Nephron (organoid): ENCODE measurements around the gene PSMD12.
"Not testable (repeated sequence)": the region's sequence is repeated elsewhere in the genome, so short reads cannot be mapped to it uniquely, and the experiment has no call there.

ENCODE experiments used
- H3K27ac Mint-ChIP-seq, 3 experiments: 2 replicates each; pipeline ENCODE4 v1.8.0; 2020; ENCODE audit warnings: mixed read lengths in 3 of 3, mild to moderate bottlenecking in 2 of 3, moderate library complexity in 1 of 3
- H3K27me3 Mint-ChIP-seq: 2 replicates; pipeline ENCODE4 v1.8.0; 2021; ENCODE audit warnings: low read depth, mild to moderate bottlenecking, moderate library complexity, mixed read lengths
- H3K36me3 Mint-ChIP-seq: 2 replicates; pipeline ENCODE4 v1.8.0; 2020; ENCODE audit warnings: low read depth, mixed read lengths
- H3K4me1 Mint-ChIP-seq: 2 replicates; pipeline ENCODE4 v1.8.0; 2020; ENCODE audit warnings: mixed read lengths
- H3K4me3 Mint-ChIP-seq, 3 experiments: 2 replicates each; pipeline ENCODE4 v1.8.0; 2020; ENCODE audit warnings: mild to moderate bottlenecking in 3 of 3, mixed read lengths in 3 of 3, moderate library complexity in 2 of 3
- H3K9me3 Mint-ChIP-seq: 2 replicates; pipeline ENCODE4 v1.8.0; 2020; ENCODE audit warnings: mixed read lengths
- CTCF ChIP-seq, 3 experiments: fragments of 200-600 bp; sonication (generic); IDR thresholded peaks; one replicate each; pipeline ENCODE4 v1.5.0; 2021; ENCODE audit warnings: antibody characterized with exemption in 3 of 3; ENCODE audit not compliant: unreplicated experiment in 3 of 3

Gene PSMD12

GRCh38 chr17:67353929-67354574, 12.3 kb downstream of the PSMD12 start:
- H3K27me3 Mint-ChIP-seq = no peaks in the 10 kb centered on the region
- peaks cover 2% of the 10 kb centered on the region for H3K9me3 Mint-ChIP-seq
- H3K4me1 Mint-ChIP-seq = no peaks in the 10 kb centered on the region
- H3K4me3 Mint-ChIP-seq = no peak overlapping the region
- no peak overlapping the region for H3K27ac Mint-ChIP-seq
- peaks cover 62% of the 10 kb centered on the region for H3K36me3 Mint-ChIP-seq
- no peak for TF ChIP-seq CTCF (IDR thresholded peaks at IDR 0.05; ENCODE audit: unreplicated experiment in 3 of 3)

GRCh38 chr17:67353161-67353560, 13.2 kb downstream of the PSMD12 start:
- no peak overlapping the region for H3K4me3 Mint-ChIP-seq
- H3K27me3 Mint-ChIP-seq = no peaks in the 10 kb centered on the region
- peaks cover 2% of the 10 kb centered on the region for H3K9me3 Mint-ChIP-seq
- no peaks in the 10 kb centered on the region for H3K4me1 Mint-ChIP-seq
- peaks cover 71% of the 10 kb centered on the region for H3K36me3 Mint-ChIP-seq
- TF ChIP-seq CTCF (IDR thresholded peaks at IDR 0.05; ENCODE audit: unreplicated experiment in 3 of 3) = no peak
- no peak overlapping the region for H3K27ac Mint-ChIP-seq

GRCh38 chr17:67349420-67349819, 17.0 kb downstream of the PSMD12 start:
- Mint-ChIP-seq H3K4me1 (no peaks in the 10 kb centered on the region), H3K9me3 (peaks cover 2% of the 10 kb centered on the region), H3K27me3 (no peaks in the 10 kb centered on the region), H3K27ac (no peak overlapping the region), H3K4me3 (no peak overlapping the region), H3K36me3 (peaks cover 86% of the 10 kb centered on the region)
- TF ChIP-seq CTCF (IDR thresholded peaks at IDR 0.05; ENCODE audit: unreplicated experiment in 3 of 3) = no peak

GRCh38 chr17:67347826-67348225, 18.6 kb downstream of the PSMD12 start:
- Mint-ChIP-seq H3K9me3 (peaks cover 2% of the 10 kb centered on the region), H3K36me3 (peaks cover 90% of the 10 kb centered on the region), H3K4me3 (no peak overlapping the region), H3K27ac (no peak overlapping the region), H3K27me3 (no peaks in the 10 kb centered on the region), H3K4me1 (no peaks in the 10 kb centered on the region)
- TF ChIP-seq CTCF (IDR thresholded peaks at IDR 0.05; ENCODE audit: unreplicated experiment in 3 of 3) = no peak

DNA sequence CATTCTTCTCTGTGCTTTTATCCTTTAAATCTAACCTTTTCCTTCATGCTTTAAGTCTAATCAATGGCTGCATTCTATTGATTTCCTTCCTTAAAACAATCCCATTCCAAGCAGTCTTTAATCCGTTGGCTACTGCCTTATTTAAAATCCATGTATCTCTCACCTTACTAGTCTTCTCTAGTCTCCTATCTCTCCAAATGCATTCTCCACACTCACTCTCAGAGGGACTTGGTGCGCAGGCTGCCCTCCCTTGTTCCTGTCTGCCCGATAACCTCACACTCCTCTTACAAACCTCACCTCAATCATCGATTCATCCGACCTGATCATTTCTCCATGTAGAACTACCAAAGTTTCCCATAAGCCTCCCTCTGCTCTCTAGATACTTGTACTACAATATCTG, 23.1 kb downstream of the PSMD12 start:
- H3K36me3 Mint-ChIP-seq = peaks cover 78% of the 10 kb centered on the region
- H3K4me1 Mint-ChIP-seq = no peaks in the 10 kb centered on the region
- no peaks in the 10 kb centered on the region for H3K9me3 Mint-ChIP-seq
- no peaks in the 10 kb centered on the region for H3K27me3 Mint-ChIP-seq
- no peak overlapping the region for H3K4me3 Mint-ChIP-seq
- no peak for TF ChIP-seq CTCF (IDR thresholded peaks at IDR 0.05; ENCODE audit: unreplicated experiment in 3 of 3)
- no peak overlapping the region for H3K27ac Mint-ChIP-seq

- not testable (repeated sequence) for H3K27me3 Mint-ChIP-seq, H3K4me3 Mint-ChIP-seq
Measured at GRCh38 chr17:67338353-67338752, 28.0 kb downstream of the PSMD12 start.

More at GRCh38 chr17:67338353-67338752, 28.0 kb downstream of the PSMD12 start:
- H3K9me3 Mint-ChIP-seq, H3K27ac Mint-ChIP-seq, H3K4me1 Mint-ChIP-seq: not testable (repeated sequence)
- H3K36me3 Mint-ChIP-seq = peaks cover 44% of the 10 kb centered on the region
